Stomach (tissue), 4 donors: ENCODE results near the gene NECTIN1.

Experiments
- CTCF ChIP-seq, 7 experiments: fragments of 450-650 bp in 4 of 7; fragments of 200-600 bp in 3 of 7; sonication (generic) in 3 of 7; IDR thresholded peaks; one replicate each; pipeline ENCODE4 v1.5.1; 2016 to 2019; ENCODE audit warnings: antibody characterized with exemption in 7 of 7, control low read depth in 2 of 7, mild to moderate bottlenecking in 1 of 7
- EP300 ChIP-seq: sonication (generic); formaldehyde crosslinking; IDR thresholded peaks from one replicate; pipeline ENCODE4 v1.6.1; 2017; ENCODE audit warnings: antibody characterized with exemption
- POLR2A ChIP-seq, 4 donors: fragments of 450-650 bp; IDR thresholded peaks; one replicate each; pipeline ENCODE4 v1.6.1; 2016; ENCODE audit warnings: antibody characterized with exemption in 4 of 4, control low read depth in 2 of 4, mild to moderate bottlenecking in 1 of 4, moderate library complexity in 1 of 4

GRCh38 chr11:119709638-119710346, 19.2 kb downstream of the NECTIN1 start:
- TF ChIP-seq CTCF (IDR thresholded peaks at IDR 0.05) (no peak), POLR2A (IDR thresholded peaks at IDR 0.05) (no peak), EP300 (no peak)
